ENCODE measurements around the gene UQCC3.

Gene UQCC3

GRCh38 chr11:62666259-62666926, 5.1 kb upstream of the UQCC3 start:
- Histone ChIP-seq H3K27ac (ENCODE audit: low read length) (no peak overlapping the region), H3K4me3 (ENCODE audit: low read length) (peak overlapping the region; percentile 97; the same call in 1 of the 2 replicates), H3K9ac (ENCODE audit: low read length) (no peak overlapping the region; the same call in 1 of the 2 replicates), H2AFZ (ENCODE audit: low read length) (no peak overlapping the region), H3K4me2 (ENCODE audit: low read depth, low read length) (peak overlapping the region; percentile 70; the same call in 1 of the 2 replicates), H3K27me3 (replicated peaks; ENCODE audit: insufficient read depth, low read length) (no peaks in the 10 kb centered on the region), H3F3A (ENCODE audit: insufficient read depth, low read length) (peaks cover 46% of the 10 kb centered on the region), H3K9me3 (replicated peaks; ENCODE audit: insufficient read depth, low read length) (no peaks in the 10 kb centered on the region), H3K4me1 (ENCODE audit: low read length) (peaks cover 5% of the 10 kb centered on the region; the same call in 1 of the 2 replicates), H3K9me2 (replicated peaks; ENCODE audit: insufficient read depth, low read length) (no peaks in the 10 kb centered on the region), H3K79me2 (ENCODE audit: low read length) (peaks cover 43% of the 10 kb centered on the region), H3K36me3 (replicated peaks; ENCODE audit: insufficient read depth, low read length) (no peaks in the 10 kb centered on the region; the same call in 1 of the 2 replicates), H4K20me1 (ENCODE audit: insufficient read depth, low read length) (no peaks in the 10 kb centered on the region)
- no peak for TF ChIP-seq CTCF (IDR thresholded peaks at IDR 0.05; ENCODE audit: low read length)
- no peak for TF ChIP-seq EZH2phosphoT487 (IDR thresholded peaks at IDR 0.05; ENCODE audit: low read length)
- TF ChIP-seq EZH2 (optimal IDR thresholded peaks at IDR 0.05; ENCODE audit: low read depth, low read length): no peak
- no peak for DNase-seq

- no peak overlapping the region for H3K27ac ChIP-seq (ENCODE audit: low read length)
- H3K9me2 ChIP-seq (replicated peaks; ENCODE audit: insufficient read depth, low read length): no peaks in the 10 kb centered on the region
- H3K4me3 ChIP-seq (ENCODE audit: low read length): no peak overlapping the region
- H4K20me1 ChIP-seq (ENCODE audit: insufficient read depth, low read length): no peaks in the 10 kb centered on the region
- H3K79me2 ChIP-seq (ENCODE audit: low read length): peaks cover 53% of the 10 kb centered on the region
- no peaks in the 10 kb centered on the region for H3K27me3 ChIP-seq (replicated peaks; ENCODE audit: insufficient read depth, low read length)
- H3K9me3 ChIP-seq (replicated peaks; ENCODE audit: insufficient read depth, low read length): no peaks in the 10 kb centered on the region
- peaks cover 5% of the 10 kb centered on the region; the same call in 1 of the 2 replicates for H3K4me1 ChIP-seq (ENCODE audit: low read length)
- H3K36me3 ChIP-seq (replicated peaks; ENCODE audit: insufficient read depth, low read length): no peaks in the 10 kb centered on the region; the same call in 1 of the 2 replicates
- peaks cover 53% of the 10 kb centered on the region for H3F3A ChIP-seq (ENCODE audit: insufficient read depth, low read length)
- H3K4me2 ChIP-seq (ENCODE audit: low read depth, low read length): no peak overlapping the region
- no peak for TF ChIP-seq EZH2 (optimal IDR thresholded peaks at IDR 0.05; ENCODE audit: low read depth, low read length)
- no peak for TF ChIP-seq EZH2phosphoT487 (IDR thresholded peaks at IDR 0.05; ENCODE audit: low read length)
- no peak for TF ChIP-seq CTCF (IDR thresholded peaks at IDR 0.05; ENCODE audit: low read length)
- no peak overlapping the region for H3K9ac ChIP-seq (ENCODE audit: low read length)
- DNase-seq: no peak
- no peak overlapping the region for H2AFZ ChIP-seq (ENCODE audit: low read length)
These were observed 4.0 kb upstream of the UQCC3 start for GRCh38 chr11:62667460-62667859.

- Histone ChIP-seq H2AFZ (ENCODE audit: low read length) (no peak overlapping the region), H3K4me3 (ENCODE audit: low read length) (no peak overlapping the region), H3K27me3 (replicated peaks; ENCODE audit: insufficient read depth, low read length) (no peaks in the 10 kb centered on the region), H3K27ac (ENCODE audit: low read length) (no peak overlapping the region), H3K9me3 (replicated peaks; ENCODE audit: insufficient read depth, low read length) (no peaks in the 10 kb centered on the region), H3K36me3 (replicated peaks; ENCODE audit: insufficient read depth, low read length) (no peaks in the 10 kb centered on the region; the same call in 1 of the 2 replicates), H3K4me2 (ENCODE audit: low read depth, low read length) (no peak overlapping the region), H3K9ac (ENCODE audit: low read length) (no peak overlapping the region), H3K4me1 (ENCODE audit: low read length) (peaks cover 13% of the 10 kb centered on the region), H3K9me2 (replicated peaks; ENCODE audit: insufficient read depth, low read length) (no peaks in the 10 kb centered on the region), H4K20me1 (ENCODE audit: insufficient read depth, low read length) (no peaks in the 10 kb centered on the region), H3K79me2 (ENCODE audit: low read length) (peaks cover 63% of the 10 kb centered on the region), H3F3A (ENCODE audit: insufficient read depth, low read length) (peaks cover 56% of the 10 kb centered on the region)
- TF ChIP-seq CTCF (IDR thresholded peaks at IDR 0.05; ENCODE audit: low read length): no peak
- no peak for DNase-seq
These were observed 1.9 kb upstream of the UQCC3 start for GRCh38 chr11:62669420-62670161.
